Measurements from ENCODE around the gene STMN3. TPM values are rescaled to one million over a fixed set of nuclear protein-coding genes. Genes with fewer than 3 reads are reported as not detected.

Gene STMN3
- polyA plus RNA-seq, 3 donors: 22.0 to 26.7 (median 23.8) TPM

DNA sequence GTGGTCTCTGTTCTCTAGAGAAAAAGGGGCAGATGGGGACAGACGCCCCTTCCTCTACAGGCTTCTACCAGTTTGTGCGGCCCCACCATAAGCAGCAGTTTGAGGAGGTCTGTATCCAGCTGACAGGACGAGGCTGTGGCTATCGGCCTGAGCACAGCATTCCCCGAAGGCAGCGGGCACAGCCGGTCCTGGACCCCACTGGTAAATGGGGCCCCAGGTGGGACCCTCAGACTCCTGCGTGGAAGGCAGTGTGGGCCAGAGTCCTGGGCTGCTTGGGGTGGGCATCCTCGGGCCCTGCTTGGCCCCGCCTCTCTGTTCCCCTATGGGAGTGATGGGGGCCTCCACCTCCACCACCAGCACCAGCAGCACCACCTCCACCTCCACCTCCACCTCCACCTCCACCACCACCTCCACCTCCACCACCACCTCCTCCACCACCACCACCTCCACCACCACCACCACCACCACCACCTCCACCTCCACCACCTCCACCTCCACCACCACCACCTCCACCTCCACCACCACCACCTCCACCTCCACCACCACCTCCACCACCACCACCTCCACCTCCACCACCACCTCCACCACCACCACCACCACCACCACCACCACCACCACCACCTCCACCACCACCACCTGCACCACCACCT is 40.0 kb upstream of the STMN3 start:
- no peak for DNase-seq (ENCODE audit: low read depth in 3 of 3, low spot score in 2 of 3)

DNA sequence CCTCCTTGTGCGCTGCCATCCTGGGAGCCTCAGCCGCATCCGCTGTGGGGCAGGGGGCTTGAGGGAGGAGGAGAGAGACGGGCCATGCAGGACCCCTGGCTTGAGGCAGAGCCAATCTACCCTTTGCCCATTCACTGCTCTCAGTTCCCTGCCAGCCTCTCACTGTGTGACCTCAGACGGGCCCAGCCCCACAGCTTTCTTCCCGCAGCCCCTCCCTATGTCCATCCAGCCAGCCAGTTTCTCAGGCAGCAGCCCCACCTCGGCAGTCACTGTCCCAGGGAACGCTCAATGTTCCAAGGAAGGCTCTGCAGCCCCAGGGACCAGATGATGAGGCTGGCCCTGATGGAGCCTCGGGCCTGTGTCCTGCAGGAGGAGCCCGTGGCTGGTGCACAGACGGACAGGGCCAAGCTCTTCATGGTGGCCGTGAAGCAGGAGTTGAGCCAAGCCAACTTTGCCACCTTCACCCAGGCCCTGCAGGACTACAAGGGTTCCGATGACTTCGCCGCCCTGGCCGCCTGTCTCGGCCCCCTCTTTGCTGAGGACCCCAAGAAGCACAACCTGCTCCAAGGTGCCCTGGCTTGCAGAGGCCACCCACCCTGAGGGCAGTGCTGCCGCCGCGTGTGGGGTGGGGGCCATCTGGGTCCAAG is 39.3 kb upstream of the STMN3 start:
- no peak for DNase-seq (ENCODE audit: low read depth in 3 of 3, low spot score in 2 of 3)

DNA sequence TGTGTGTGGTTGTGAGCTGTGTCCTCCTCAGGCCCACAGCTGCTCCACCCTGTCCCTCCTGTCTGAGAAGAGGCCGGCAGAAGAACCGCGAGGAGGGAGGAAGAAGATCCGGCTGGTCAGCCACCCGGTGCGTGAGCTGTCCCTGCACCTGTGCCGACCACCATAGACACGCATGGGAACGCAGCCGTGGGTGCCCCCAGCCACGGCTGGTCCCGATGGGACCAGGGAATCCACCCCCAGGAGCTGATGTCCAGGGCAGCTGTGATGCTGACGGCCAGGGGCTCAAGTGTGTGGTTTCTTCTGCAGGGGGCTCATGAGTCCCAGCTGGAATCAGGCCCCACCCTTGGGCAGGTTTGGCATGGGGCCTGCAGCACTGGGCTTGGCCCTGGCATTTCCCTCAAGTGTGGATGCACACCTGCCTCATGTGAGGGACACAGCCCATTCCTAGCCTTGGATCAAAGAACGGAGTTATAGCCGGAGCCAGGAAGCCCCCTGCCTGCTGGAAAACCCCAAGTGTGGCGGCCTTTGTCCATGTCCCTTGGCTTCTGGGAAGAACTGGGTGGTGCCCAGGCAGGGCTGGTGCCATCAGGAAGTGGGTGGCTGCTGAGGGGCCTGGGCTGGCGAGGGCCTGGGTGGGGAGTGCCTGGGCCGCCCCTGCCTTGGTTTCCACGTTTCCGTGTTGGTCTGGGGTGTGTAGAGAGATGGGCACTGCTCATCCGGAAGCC is 38.6 kb upstream of the STMN3 start:
- DNase-seq (ENCODE audit: low read depth in 3 of 3, low spot score in 2 of 3): no peak

DNA sequence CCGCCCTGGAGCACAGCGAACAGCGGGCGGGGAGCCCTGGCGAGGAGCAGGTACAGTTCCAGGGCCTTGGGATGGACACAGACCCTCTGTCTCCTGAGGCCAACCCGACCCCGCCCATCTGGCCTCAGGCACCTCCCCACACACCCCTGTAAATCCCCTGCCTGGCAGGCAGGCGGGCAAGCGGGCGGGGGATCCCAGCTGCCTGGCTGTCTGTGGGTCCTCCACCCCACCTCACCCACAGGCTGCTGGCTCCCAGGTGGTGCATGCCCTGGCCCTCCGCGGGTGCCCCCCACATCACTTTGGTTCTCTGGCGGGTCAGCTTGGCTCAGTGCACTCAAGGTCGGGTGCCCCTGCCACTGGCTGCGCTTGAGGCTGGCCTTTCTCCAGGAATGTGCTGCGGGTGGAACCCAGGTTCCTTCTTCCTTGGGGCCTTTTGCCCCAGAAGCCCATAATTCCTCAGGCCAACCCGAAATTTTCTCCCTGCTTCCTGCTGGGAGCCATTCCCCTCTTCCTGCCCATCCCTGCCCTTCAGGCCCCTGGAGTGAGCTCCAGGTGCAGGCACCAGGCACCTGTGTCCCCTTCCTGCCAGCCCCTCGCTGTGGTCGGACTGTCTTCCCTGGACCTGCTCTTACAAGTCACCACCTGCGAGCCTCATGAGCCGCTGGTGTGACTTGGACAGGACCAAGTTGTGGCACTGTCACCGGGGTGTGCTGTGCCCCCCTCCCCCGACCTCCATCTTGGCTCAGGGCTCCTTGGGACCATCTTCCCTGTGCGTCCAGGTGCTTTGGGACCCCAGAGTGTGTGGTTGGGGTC is 37.9 kb upstream of the STMN3 start:
- DNase-seq (ENCODE audit: low read depth in 3 of 3, low spot score in 2 of 3): no peak

DNA sequence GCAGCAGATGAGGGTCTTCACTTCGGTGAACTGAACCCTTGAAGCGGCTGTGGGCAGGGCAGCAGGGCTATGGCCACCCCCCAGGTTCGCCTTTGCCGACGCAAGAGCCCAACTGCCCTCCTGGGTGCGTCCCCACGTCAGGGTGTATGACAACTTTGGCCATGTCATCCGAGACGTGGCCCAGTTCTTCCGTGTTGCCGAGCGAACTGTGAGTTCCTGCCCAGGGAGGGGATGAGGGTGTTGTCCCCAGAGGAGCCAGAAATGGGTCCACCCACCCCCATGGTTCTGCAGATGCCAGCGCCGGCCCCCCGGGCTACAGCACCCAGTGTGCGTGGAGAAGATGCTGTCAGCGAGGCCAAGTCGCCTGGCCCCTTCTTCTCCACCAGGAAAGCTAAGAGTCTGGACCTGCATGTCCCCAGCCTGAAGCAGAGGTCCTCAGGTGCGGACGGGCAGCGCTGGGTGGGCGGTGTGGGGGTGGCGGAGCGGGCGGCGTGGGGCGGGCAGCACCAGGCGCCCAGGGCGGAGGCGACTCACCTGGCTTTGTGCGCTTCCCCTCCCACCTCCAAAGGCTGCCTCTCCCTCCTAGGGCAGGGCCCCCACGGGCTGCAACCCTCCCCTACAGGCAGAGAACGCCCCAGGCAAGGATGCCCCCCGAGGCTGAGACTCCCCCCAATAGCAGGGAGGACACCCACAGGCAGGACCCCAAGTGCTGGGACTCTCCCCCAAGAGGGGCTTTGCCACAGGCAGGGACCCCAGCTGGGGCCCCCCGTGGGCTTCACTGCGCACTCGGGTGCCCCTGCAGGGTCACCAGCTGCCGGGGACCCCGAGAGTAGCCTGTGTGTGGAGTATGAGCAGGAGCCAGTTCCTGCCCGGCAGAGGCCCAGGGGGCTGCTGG is 37.0 kb upstream of the STMN3 start:
- no peak for DNase-seq (ENCODE audit: low read depth in 3 of 3, low spot score in 2 of 3)

DNA sequence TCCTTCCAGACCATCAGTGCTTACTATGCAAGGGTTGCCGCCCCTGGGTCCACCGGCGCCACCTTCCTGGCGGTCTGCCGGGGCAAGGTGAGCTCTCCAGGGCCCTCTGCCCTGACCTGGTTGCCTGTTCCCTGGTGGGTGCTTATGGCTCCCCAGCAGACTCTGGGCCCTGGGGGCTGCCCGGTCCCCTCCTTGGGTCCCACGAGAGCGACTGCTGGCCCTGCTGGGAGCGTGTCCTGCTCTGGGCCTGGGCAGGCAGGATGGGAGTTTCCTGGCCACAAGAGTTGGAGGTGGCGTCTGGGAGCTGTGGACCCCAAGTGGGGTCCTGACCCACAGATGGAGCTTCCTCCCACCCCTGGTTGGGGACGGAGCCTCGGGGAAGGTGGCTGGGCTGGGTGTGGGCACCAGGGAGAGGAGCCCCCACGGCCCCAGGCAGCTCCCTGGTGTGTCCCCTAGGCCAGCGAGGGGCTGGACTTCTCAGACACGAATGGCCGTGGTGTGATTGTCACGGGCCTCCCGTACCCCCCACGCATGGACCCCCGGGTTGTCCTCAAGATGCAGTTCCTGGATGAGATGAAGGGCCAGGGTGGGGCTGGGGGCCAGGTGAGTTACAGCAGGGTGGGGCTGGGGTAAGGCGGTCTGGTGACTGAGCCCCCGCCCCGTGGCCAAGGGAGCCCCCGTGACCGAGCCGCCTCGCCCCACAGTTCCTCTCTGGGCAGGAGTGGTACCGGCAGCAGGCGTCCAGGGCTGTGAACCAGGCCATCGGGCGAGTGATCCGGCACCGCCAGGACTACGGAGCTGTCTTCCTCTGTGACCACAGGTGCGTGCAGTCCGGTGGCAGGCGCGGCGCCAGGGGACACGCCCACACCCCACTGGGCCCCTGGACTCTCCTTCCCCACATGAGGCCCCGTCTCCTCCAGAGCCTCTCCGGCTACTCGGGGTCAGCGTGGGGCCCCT is 36.1 kb upstream of the STMN3 start:
- DNase-seq (ENCODE audit: low read depth in 3 of 3, low spot score in 2 of 3): no peak

DNA sequence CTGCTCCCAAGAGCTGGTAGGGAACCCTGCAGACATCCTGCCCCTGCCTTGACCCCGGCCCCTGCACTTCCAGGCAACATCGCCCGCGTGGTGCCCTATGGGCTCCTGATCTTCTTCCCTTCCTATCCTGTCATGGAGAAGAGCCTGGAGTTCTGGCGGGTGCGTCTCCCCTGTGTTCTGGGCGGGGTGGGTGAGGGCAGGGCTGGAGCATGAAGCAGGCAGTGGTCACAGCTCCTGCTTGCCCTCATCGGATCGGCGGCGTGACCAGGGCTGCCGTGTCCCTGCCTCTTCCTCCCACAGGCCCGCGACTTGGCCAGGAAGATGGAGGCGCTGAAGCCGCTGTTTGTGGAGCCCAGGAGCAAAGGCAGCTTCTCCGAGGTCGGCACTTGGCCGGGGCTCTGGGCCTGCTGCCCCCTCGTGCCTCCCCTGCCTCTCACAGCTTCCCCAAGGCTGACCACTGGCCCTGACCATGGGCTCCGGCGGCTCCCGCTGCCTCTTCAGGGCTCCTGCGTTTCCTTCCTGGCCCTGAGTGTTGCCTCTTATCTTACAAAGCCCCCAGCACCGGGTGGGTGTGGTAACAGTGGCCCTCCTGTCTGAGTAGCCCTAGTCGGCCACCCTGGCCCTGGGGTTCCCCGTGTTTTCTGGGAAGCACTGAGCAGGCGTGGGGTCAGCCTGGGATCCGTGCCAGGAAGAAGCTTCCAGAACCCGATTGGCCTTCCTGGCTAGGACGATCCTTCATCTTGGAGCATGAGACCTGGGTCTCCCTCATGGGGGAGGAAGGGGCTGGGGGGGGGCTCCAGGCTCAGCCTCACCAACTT is 35.2 kb upstream of the STMN3 start:
- no peak for DNase-seq (ENCODE audit: low read depth in 3 of 3, low spot score in 2 of 3)

DNA sequence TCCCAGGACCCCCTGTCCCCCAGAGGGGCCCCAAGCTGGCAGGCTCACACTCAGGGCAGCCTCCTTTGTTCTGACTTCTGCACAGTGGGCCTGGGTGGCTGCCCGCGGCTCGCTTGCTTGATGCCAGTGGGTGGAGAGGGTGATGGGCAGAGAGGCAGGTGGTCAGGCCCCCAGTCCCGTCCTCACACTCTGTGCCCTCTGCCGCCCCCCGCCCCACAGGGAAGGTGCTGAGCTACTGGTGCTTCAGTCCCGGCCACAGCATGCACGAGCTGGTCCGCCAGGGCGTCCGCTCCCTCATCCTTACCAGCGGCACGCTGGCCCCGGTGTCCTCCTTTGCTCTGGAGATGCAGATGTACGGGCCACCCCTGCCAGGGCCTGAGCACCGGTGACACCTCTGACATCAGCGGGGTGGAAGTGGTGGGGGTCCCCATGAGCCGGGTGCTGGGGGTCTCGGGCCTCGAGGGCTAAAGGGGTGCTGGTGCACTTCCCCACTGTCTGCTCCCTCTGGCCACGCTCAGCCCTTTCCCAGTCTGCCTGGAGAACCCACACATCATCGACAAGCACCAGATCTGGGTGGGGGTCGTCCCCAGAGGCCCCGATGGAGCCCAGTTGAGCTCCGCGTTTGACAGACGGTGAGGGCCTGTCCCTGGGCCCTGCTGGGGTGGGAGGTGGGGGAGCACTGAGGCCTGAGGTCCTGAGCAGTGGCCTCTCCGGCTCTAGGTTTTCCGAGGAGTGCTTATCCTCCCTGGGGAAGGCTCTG is 34.4 kb upstream of the STMN3 start:
- DNase-seq (ENCODE audit: low read depth in 3 of 3, low spot score in 2 of 3): no peak

DNA sequence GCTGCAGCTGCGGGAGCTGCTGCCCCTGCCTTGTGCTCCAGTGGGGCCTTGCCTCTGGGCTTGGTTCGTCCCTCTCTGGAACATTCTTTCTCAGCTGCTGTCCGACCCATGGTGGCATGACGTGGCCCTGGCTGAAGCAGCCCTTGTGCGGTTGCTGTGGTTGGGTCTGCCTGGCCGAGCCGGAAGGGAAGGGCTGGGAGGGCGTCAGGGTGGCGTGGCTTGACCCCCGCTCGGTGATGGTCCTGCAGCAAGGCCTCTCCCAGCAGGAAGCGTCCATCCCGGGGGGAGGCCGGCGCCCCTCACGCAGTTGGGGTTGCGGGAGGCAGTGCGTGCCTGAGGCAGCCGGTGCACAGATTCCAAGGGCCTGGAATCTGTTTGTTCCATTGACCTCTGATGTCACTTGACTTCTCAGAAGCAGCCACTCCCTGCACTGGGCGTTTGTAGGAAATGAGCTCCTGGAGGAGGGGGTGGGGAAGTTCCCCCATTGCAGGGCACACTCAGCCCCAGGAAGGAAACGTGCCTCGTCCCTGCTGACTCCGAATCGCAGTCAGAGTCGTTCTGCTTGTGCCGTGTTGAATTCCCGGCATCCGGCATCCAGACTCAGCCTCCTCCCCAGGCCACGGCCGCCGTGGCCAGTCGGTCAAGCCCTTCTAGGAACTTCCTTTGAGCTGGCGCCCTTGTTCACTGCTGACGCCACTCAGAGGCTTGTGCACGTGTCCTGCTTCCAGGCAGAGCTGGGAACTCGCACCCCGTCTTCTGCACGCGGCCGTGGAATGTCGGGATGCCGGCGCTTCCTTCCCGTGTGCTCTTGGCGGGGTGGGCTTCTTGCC is 33.5 kb upstream of the STMN3 start:
- DNase-seq (ENCODE audit: low read depth in 3 of 3, low spot score in 2 of 3): no peak

DNA sequence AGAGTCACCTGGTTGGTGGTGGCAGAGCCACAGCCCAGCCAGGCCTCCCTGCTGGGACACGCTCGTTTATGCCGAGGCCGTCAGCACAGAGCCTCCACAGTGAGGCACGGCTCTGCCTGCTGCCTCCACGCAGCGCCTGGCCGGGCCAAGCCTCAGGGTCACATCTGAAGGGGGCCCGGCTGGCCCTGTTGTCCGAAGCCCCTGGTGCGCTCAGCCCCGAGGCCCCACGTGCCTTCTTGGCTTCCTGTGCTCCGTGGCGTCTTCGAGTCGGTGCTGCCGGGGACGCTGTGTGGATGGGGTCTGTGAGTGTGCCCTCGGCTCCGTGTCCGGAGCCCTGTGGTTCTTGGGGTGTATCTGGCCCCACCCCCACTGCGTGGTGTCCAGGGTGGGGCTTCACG is 32.9 kb upstream of the STMN3 start:
- no peak for DNase-seq (ENCODE audit: low read depth in 3 of 3, low spot score in 2 of 3)

DNA sequence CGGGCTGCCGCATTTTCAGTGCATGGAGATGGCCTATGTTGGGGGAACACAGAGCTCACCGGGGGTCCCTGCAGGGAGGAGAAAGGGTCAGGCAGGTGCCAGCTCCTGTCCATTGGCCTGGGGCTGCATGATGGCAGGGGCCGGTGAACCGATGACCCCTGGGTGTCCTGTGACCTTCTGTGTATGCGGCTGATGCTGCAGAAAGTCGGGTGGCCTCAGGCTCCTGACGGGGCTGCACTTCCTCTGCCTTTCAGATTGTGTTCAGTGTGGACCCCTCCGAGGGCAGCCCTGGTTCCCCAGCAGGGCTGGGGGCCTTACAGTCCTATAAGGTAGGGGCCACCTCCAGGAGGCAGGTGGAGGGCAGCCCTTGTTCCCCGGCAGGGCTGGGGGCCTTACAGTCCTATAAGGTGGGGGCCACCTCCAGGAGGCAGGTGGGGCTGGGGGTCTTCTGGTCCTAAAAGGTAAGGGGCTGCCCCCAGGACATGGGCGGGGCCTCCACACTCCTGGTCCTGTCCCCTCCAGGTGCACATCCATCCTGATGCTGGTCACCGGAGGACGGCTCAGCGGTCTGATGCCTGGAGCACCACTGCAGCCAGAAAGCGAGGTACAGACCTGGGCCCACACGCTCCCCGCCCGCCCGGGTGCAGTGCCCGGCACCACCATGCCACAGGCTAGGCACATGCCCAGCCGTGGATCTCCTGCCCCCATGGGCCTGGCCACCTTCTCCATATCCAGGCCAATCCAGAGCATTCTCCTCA is 32.2 kb upstream of the STMN3 start:
- DNase-seq (ENCODE audit: low read depth in 3 of 3, low spot score in 2 of 3): no peak

DNA sequence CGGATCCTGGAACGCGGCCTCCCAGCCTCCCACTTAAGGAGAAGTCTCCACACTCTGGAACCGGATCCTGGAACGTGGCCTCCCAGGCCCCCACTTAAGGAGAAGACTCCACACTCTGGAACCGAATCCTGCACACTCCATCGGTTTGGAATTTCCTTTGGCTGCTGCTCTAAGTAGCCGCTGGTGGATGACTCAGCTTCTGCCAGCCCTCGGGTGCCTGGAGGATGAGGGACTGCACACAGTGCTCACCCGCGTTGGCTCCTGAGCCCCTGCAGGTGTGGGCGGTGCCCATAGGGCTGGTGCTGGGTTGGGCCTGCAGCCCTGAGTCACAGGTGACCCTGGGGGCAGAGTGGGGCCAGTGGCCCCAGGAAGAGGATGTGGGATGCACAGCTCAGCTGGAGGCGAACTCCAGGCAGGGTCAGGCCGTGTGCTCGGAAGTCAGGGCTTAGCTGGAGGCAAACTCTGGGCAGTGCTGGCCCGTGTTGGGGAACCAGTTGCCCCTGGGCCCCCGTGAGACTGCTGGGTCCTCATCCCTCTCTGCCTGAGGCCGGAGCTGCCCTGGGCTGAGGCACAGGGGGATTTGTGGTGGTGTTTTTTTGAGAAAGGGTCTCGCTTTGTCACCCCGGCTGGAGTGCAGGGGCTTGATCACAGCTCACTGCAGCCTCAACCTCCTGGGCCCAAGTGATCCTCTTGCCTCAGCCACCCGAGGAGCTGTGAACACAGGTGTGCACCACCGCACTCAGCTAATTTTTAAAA is 29.3 kb upstream of the STMN3 start:
- DNase-seq (ENCODE audit: low read depth in 3 of 3, low spot score in 2 of 3): no peak

DNA sequence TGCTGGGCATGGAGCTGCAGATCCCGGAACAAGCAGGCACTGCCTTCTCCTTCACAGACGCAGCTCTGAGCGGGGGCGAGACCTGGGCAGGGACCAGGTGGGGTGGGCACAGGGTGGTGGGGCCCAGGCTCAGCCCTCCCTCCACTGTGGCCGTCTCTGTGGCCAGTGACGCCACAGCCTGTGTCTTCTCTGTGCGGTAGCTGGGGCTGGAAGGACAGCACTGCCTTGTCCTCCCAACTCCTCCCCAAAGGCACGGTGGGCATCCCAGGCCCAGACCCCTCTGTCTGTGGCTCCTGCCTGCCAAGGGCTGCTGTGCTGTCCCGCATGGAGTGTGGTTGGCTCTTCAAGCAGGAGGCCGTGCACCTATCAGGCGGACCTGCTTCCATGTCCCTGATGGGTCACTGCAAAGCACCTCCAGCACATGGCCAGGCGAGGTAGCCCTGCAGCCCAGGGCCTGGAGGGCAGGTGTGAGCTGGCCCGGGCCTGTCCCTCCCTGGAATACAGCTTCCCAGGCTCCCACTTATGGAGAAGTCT is 28.5 kb upstream of the STMN3 start:
- DNase-seq (ENCODE audit: low read depth in 3 of 3, low spot score in 2 of 3): no peak

DNA sequence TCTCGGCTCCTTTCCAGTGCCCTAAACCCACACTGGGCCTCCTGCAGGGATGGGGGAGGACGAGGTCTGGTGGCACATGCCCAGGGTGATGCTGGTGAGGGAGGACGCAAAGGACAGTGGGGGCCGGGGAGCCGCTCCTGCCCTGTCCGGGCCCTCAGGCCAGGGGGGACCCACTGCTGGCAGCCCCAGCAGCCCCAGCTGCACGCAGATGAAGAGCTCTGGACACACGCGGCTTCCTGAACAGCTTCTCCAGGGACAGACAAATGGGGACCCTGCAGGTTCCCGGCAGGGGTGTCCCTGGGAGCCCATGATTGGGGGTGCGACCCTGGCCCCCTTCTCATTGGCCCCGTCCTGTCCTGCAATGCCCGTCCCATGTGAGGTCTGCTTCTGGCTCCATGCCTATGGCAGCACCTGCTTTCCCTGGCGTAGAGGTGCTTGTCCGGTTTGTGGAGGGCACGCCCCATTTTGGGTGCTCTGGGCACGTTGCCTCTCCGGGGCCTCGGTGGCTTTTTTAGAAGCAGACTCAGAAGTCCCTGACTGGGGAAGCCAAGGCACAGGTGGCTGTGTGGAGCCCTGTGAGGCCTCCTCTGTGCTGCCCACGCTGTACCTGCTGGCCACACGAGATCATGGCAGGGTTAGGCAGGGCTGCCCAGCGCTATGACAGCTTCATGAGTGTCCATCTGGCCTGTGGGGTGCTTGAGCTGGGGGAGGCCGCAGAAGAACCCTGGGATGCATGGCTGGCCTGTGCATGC is 27.8 kb upstream of the STMN3 start:
- DNase-seq (ENCODE audit: low read depth in 3 of 3, low spot score in 2 of 3): no peak

Measured in right renal cortex interstitium (tissue), 3 donors.